IMR-90 (cell line): Measurements from ENCODE around the gene RELN. TPM values are rescaled to one million over a fixed set of nuclear protein-coding genes. Genes with fewer than 3 reads are reported as not detected.

Experiments used
- ATAC-seq: fragments of 200-7000 bp; cut with Tn5 transposase; 2 replicates; pipeline ENCODE4 v1.9.1; 2020; ENCODE audit warnings: low read depth, mild to moderate bottlenecking, moderate library complexity
- BruUV-seq: library from RNA; stranded (reverse); fragments of 400-500 nt; replicated peaks from 2 replicates; lab custom pipeline; 2021; lab: Mats Ljungman, UMichigan
- CTCF ChIA-PET: fragments of 300-600 bp; formaldehyde crosslinking; extraction: SDS; loops from one replicate; lab custom pipeline; 2021; ENCODE audit warnings: antibody characterized with exemption; lab: Yijun Ruan, JAX
- POLR2A ChIA-PET: fragments of 300-600 bp; sonication (Branson Sonifier 250); formaldehyde crosslinking; loops from one replicate; lab custom pipeline; 2022; ENCODE audit warnings: antibody characterized with exemption; ENCODE audit not compliant: unreplicated experiment; lab: Charles Lee
- DNase-seq: peaks from one replicate; pipeline ENCODE4 v3.0.0; 2013
- H2AFZ ChIP-seq: replicated peaks from 2 replicates; pipeline ENCODE3; 2013; ENCODE audit warnings: low read length, mild to moderate bottlenecking; ENCODE audit not compliant: poor library complexity
- H2AK5ac ChIP-seq: 2 replicates; pipeline ENCODE4 v1.6.1; 2013; ENCODE audit warnings: low read depth, low read length, inconsistent platforms
- H2AK9ac ChIP-seq: replicated peaks from 2 replicates; pipeline ENCODE3; 2013; ENCODE audit warnings: mild to moderate bottlenecking, low read depth, low read length, moderate library complexity; ENCODE audit not compliant: poor library complexity
- H2BK120ac ChIP-seq: 2 replicates; pipeline ENCODE4 v1.6.1; 2013; ENCODE audit warnings: low read depth, low read length, inconsistent platforms
- H2BK15ac ChIP-seq: 3 replicates; pipeline ENCODE4 v1.6.1; 2013; ENCODE audit warnings: low read depth, low read length, inconsistent platforms
- H2BK20ac ChIP-seq: 2 replicates; pipeline ENCODE4 v1.6.1; 2013; ENCODE audit warnings: low read depth, mild to moderate bottlenecking, inconsistent platforms, low read length, moderate library complexity
- H2BK5ac ChIP-seq: 2 replicates; pipeline ENCODE4 v1.6.1; 2013; ENCODE audit warnings: mild to moderate bottlenecking, low read depth, low read length, inconsistent platforms; ENCODE audit not compliant: poor library complexity, severe bottlenecking
- H3K14ac ChIP-seq: replicated peaks from 2 replicates; pipeline ENCODE4 v1.6.1; 2013; ENCODE audit warnings: low read depth, low read length, inconsistent platforms
- H3K18ac ChIP-seq: 2 replicates; pipeline ENCODE4 v1.6.1; 2013; ENCODE audit warnings: low read depth, low read length, control low read depth
- H3K23ac ChIP-seq: 2 replicates; pipeline ENCODE4 v1.6.1; 2013; ENCODE audit warnings: low read depth, low read length, inconsistent platforms
- H3K27ac ChIP-seq: 2 replicates; pipeline ENCODE4 v1.5.1; 2013; ENCODE audit warnings: mild to moderate bottlenecking, control low read depth, low read length; ENCODE audit not compliant: insufficient read depth
- H3K27me3 ChIP-seq: 2 replicates; pipeline ENCODE4 v1.6.1; 2013; ENCODE audit warnings: low read length; ENCODE audit not compliant: control insufficient read depth, insufficient read depth
- H3K36me3 ChIP-seq: 2 replicates; pipeline ENCODE4 v1.6.1; 2013; ENCODE audit warnings: low read length, mixed read lengths; ENCODE audit not compliant: control insufficient read depth, insufficient read depth
- H3K4ac ChIP-seq: 2 replicates; pipeline ENCODE4 v1.6.1; 2013; ENCODE audit warnings: low read depth, low read length, inconsistent platforms
- H3K4me1 ChIP-seq: 2 replicates; pipeline ENCODE4 v1.6.1; 2013; ENCODE audit warnings: low read length, mixed read lengths; ENCODE audit not compliant: control insufficient read depth, insufficient read depth
- H3K4me2 ChIP-seq: 2 replicates; pipeline ENCODE4 v1.6.1; 2013; ENCODE audit warnings: low read depth, mild to moderate bottlenecking, control low read depth, low read length, moderate library complexity
- H3K4me3 ChIP-seq: 2 replicates; pipeline ENCODE4 v1.5.1; 2013; ENCODE audit warnings: low read depth, mild to moderate bottlenecking, control low read depth, low read length, moderate library complexity; ENCODE audit not compliant: insufficient read depth
- H3K56ac ChIP-seq: 2 replicates; pipeline ENCODE4 v1.6.1; 2013; ENCODE audit warnings: low read length, inconsistent platforms; ENCODE audit not compliant: insufficient read depth; ENCODE audit errors: extremely low read depth
- H3K79me1 ChIP-seq, 2 experiments: 2 replicates each; pipeline ENCODE4 v1.6.1; 2013; ENCODE audit warnings: low read length in 2 of 2, inconsistent platforms in 1 of 2, low read depth in 1 of 2
- H3K9ac ChIP-seq: 2 replicates; pipeline ENCODE4 v1.6.1; 2013; ENCODE audit warnings: low read depth, low read length, control low read depth
- H3K9me1 ChIP-seq: 2 replicates; pipeline ENCODE4 v1.6.1; 2013; ENCODE audit warnings: low read length, inconsistent platforms; ENCODE audit not compliant: insufficient read depth
- H3K9me3 ChIP-seq: 2 replicates; pipeline ENCODE4 v1.6.1; 2013; ENCODE audit warnings: low read length; ENCODE audit not compliant: control insufficient read depth, insufficient read depth
- H4K20me1 ChIP-seq: 2 replicates; pipeline ENCODE4 v1.6.1; 2013; ENCODE audit warnings: low read length, inconsistent platforms; ENCODE audit not compliant: insufficient read depth
- H4K5ac ChIP-seq: 2 replicates; pipeline ENCODE4 v1.6.1; 2013; ENCODE audit warnings: mild to moderate bottlenecking, low read depth, low read length, control low read depth
- H4K8ac ChIP-seq, 2 experiments: 2 replicates each; pipeline ENCODE4 v1.6.1; 2013; ENCODE audit warnings: low read depth in 2 of 2, low read length in 2 of 2, control low read depth in 1 of 2, inconsistent platforms in 1 of 2
- H4K91ac ChIP-seq: 2 replicates; pipeline ENCODE4 v1.6.1; 2013; ENCODE audit warnings: low read depth, low read length, inconsistent platforms; ENCODE audit not compliant: insufficient read depth
- BHLHE40 ChIP-seq: fragments of 150-350 bp; IDR thresholded peaks from 2 replicates; pipeline ENCODE4 v1.6.1; 2016; ENCODE audit warnings: mild to moderate bottlenecking, low read depth, low read length
- CEBPB ChIP-seq: IDR thresholded peaks from 2 replicates; pipeline ENCODE4 v1.6.1; 2012; ENCODE audit warnings: low read depth, low read length, improper control_type of control experiment
- MAFK ChIP-seq: IDR thresholded peaks from 2 replicates; pipeline ENCODE4 v1.6.1; 2012; ENCODE audit warnings: low read depth, low read length, improper control_type of control experiment
- MAZ ChIP-seq: IDR thresholded peaks from 2 replicates; pipeline ENCODE4 v1.6.1; 2012; ENCODE audit warnings: low read depth, mild to moderate bottlenecking, low read length, improper control_type of control experiment, moderate library complexity, borderline replicate concordance
- MXI1 ChIP-seq: IDR thresholded peaks from 2 replicates; pipeline ENCODE4 v1.6.1; 2012; ENCODE audit warnings: low read depth, mild to moderate bottlenecking, low read length, moderate library complexity, borderline replicate concordance
- NFE2L2 ChIP-seq: fragments of 150-350 bp; IDR thresholded peaks from 2 replicates; pipeline ENCODE4 v1.6.1; 2016; ENCODE audit warnings: low read depth, mild to moderate bottlenecking, low read length
- POLR2A ChIP-seq: IDR thresholded peaks from 2 replicates; pipeline ENCODE4 v1.6.1; 2012; ENCODE audit warnings: mild to moderate bottlenecking, low read depth, low read length
- RAD21 ChIP-seq: IDR thresholded peaks from 2 replicates; pipeline ENCODE4 v1.6.1; 2012; ENCODE audit warnings: low read length, improper control_type of control experiment
- RCOR1 ChIP-seq: IDR thresholded peaks from 2 replicates; pipeline ENCODE4 v1.6.1; 2012; ENCODE audit warnings: mild to moderate bottlenecking, low read length, improper control_type of control experiment; ENCODE audit not compliant: insufficient replicate concordance
- WGBS, 2 experiments: methylation state at CpG; one replicate each; pipeline versions ENCODE4 v1.1.5 to v1.1.7; 2013; ENCODE audit warnings: missing lambda C conversion rate in 2 of 2; ENCODE audit not compliant: insufficient read length in 1 of 2; ENCODE audit errors: extremely low coverage in 2 of 2; 5-methylcytosine and 5-hydroxymethylcytosine counted together
- dilution Hi-C: fragments of 300-500 bp; cut with HindIII; formaldehyde crosslinking; loops from one replicate; pipeline ENCODE4 v1.14.3; 2018; ENCODE audit warnings: low sequenced_read_pairs; ENCODE audit not compliant: unreplicated experiment
- in situ Hi-C: fragments of 300-500 bp; cut with MboI; formaldehyde crosslinking; loops from 3 replicates; pipeline ENCODE4 v1.14.3; 2019; ENCODE audit warnings: low sequenced_read_pairs, inconsistent platforms, mixed read lengths
- intact Hi-C: fragments of 100-400 bp; cut with micrococcal nuclease; formaldehyde crosslinking; loops from 2 replicates; pipeline ENCODE4 v1.10.0; 2022
- polyA plus RNA-seq, 3 experiments: library from polyadenylated mRNA; depleted of rRNA; stranded (reverse); fragments of >200 nt; gene quantifications; 2 replicates each; pipeline ENCODE4 v1.2.3, GENCODE V29; 2012; ENCODE audit warnings: low replicate concordance in 1 of 3
- total RNA-seq: library from RNA; depleted of rRNA; stranded (reverse); fragments of >200 nt; gene quantifications from 2 replicates; pipeline ENCODE4 v1.2.3, GENCODE V29; 2012
- TF ChIP-seq, protein P1 (sequence below): fragments of 150-350 bp; IDR thresholded peaks from 2 replicates; pipeline ENCODE4 v1.6.1; 2016; ENCODE audit warnings: low read depth, mild to moderate bottlenecking, low read length, moderate library complexity, borderline replicate concordance

RELN gene
- total and polyA plus RNA-seq, 2 of the 4 experiments (the other 2 are of a cell fraction), result 14.7 to 23.7 TPM

DNA sequence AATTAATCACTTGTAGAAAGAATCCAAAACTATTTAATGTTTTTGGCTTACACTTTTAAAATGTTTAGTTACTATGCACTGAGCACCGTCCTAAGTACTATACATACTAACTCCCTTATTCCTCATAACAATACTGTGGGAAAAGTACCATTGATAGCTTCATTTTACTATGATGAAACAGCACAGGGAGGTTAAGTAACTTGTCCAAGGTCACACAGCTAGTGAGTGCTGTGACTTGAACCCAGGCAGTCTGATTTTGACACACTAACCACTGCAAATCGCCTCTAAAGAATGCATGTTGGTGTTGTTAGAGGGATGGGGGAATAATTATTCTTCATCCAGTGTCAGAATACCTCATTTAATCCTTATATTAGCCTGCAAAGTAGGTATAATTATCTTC lies 1.9 kb upstream of the RELN start:
- H2BK5ac ChIP-seq, result no peak overlapping the region
- H2AFZ ChIP-seq, result no peak overlapping the region
- H3K27ac ChIP-seq, result no peak overlapping the region
- no peaks in the 10 kb centered on the region for H3K9me3 ChIP-seq
- no peaks in the 10 kb centered on the region for H4K20me1 ChIP-seq
- H2AK5ac ChIP-seq, result no peak overlapping the region
- H3K27me3 ChIP-seq, result no peaks in the 10 kb centered on the region; the same call in 1 of the 2 replicates
- peaks cover 5% of the 10 kb centered on the region; the same call in 1 of the 2 replicates for H3K4me1 ChIP-seq
- H3K18ac ChIP-seq, result no peak overlapping the region
- no peak overlapping the region for H2AK9ac ChIP-seq
- H3K14ac ChIP-seq, result no peak overlapping the region
- DNase-seq, result no peak
- no peak overlapping the region for H3K23ac ChIP-seq
- H2BK15ac ChIP-seq, result no peak overlapping the region
- no peak overlapping the region for H3K9ac ChIP-seq
- H3K4me2 ChIP-seq, result no peak overlapping the region
- H4K5ac ChIP-seq, result no peak overlapping the region
- no peak overlapping the region for H4K91ac ChIP-seq
- H2BK120ac ChIP-seq, result no peak overlapping the region
- no peak overlapping the region for H2BK20ac ChIP-seq
- BruUV-seq, result no TSS peak
- no peak for ATAC-seq
- no peak overlapping the region for H3K4me3 ChIP-seq
- no CpG with 5 or more reads among the region's 2 CpGs for WGBS, 2 experiments
- H4K8ac ChIP-seq, result no peak overlapping the region
- POLR2A ChIA-PET, result no interaction called here
- H3K36me3 ChIP-seq, result no peaks in the 10 kb centered on the region
- H3K9me1 ChIP-seq, result no peaks in the 10 kb centered on the region; the same call in 1 of the 2 replicates
- dilution Hi-C loops (no loop called here), intact Hi-C loops (loop anchor here (2.0 to 5.0 kb wide), 3 partner anchors 399 to 469 kb away; no protein-coding TSS in a partner anchor), in situ Hi-C loops (no loop called here)
- no peak overlapping the region for H3K4ac ChIP-seq
- CTCF ChIA-PET, result interaction anchor here (0.9 kb wide), 1 partner anchor 416 kb away, joined by 3 read pairs; no protein-coding TSS in a partner anchor
- H3K56ac ChIP-seq, result no peak overlapping the region
- TF ChIP-seq NFE2L2 (no peak), CEBPB (no peak), RCOR1 (no peak), MAFK (no peak), BHLHE40 (no peak), MAZ (no peak), POLR2A (no peak), RAD21 (no peak), MXI1 (no peak)
- TF ChIP-seq, protein P1, sequence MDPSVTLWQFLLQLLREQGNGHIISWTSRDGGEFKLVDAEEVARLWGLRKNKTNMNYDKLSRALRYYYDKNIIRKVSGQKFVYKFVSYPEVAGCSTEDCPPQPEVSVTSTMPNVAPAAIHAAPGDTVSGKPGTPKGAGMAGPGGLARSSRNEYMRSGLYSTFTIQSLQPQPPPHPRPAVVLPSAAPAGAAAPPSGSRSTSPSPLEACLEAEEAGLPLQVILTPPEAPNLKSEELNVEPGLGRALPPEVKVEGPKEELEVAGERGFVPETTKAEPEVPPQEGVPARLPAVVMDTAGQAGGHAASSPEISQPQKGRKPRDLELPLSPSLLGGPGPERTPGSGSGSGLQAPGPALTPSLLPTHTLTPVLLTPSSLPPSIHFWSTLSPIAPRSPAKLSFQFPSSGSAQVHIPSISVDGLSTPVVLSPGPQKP, result no peak
- H3K79me1 ChIP-seq, result no peaks in the 10 kb centered on the region
